Measurements from ENCODE around the gene STIMATE.

Gene STIMATE

DNA sequence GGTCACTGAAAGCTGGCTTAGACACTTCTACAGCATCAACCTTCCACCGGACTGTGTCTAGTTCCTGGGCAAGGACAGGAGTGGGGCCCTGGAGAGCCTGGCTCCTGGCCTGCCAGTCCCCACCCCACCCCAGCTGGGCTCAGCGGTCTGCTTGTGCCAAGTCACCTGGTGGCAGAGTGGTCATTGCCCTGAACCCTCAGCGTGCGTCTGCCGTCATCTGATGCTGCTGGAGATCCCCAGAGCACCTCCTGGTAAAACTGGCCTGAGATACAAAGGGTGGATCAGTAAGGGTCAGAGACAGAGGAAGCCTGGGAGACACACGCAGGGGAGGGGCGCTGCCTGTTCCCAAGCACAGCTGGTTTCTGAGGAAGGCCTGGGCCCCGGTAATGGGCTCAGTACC is 83.5 kb downstream of the STIMATE start:
- no peak for DNase-seq

DNA sequence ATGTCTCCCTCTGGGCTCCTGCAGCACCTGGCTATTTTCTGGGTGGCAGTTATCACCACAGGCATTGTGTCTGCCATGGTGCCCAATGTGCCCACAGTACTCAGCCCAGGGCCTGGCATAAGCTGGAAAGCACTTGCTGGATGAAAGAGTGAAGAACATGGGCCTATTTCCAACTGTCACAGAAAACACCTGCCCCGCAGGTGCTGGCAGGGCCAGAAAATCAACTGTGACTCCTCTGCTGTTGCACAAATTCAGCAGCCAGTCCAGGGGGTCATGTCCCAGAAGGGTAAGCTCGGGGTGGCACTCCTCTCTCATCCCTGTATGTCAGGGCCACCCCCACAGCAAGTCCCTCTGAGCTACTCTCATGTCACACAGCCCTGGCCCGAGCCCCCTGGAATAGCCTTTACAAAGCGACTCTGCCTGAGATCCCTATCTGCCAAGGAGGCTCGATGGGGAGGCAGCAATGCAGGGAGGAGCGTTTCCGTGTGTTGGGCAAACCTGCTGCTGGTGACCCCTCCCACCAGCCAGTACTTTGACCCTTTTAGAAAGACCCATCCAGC is 85.8 kb downstream of the STIMATE start:
- DNase-seq: no peak

DNA sequence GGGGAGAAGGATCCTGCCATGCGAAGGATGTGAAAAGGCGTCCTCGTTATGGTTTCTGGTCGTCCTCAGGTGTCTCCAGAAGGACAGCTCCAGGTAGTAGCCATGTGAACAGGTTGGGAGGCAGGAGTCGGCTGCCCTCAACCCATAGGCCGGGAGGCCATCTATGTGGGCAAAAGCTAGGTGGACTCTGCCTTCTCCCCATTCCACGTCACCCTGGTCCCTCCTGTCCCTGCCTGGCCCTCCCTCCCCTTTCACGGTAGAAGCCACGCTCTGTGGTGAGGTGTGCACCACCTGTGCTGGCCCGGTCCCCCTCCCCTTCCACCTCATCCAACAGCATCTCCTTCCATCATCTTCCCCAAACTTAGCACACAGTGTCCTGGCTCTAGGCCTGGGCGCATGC is 86.4 kb downstream of the STIMATE start:
- DNase-seq: no peak

DNA sequence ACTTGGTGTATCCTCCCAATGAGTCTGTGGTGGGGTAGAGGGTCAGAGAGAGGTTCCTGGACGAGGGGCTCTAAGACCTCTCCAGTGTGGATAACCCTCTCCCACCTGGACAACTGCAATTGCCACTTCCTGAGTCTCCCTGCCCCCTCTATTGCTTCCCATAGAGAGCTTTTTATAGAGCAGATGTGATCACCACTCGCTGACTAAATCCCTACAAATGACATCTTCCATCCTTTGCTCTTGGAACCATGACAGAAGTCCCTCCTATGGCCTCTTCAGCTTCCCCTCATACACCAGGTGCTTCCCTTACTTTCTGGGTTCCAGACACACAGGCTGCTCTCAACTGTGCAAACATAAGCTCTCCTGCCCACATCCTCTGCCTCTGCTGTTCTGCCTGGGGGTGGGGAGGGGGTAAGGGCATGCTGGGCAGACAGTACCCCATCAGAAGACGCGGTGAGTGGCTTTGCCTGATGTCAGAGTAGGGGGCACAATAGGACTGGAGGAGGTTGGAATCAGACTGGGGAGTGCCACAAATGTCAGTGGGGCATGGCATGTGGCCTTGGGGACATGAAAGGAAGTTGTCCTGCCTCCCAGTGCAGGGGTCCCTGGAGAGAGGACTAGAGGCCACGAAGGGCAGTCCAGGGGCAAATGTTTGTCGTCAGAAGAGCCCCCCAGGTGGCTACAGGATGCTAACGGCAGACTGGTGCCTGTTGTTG is 87.5 kb downstream of the STIMATE start:
- DNase-seq: no peak

- DNase-seq: no peak
Measured at GRCh38 chr3:52809149-52809548, 88.2 kb downstream of the STIMATE start.

DNA sequence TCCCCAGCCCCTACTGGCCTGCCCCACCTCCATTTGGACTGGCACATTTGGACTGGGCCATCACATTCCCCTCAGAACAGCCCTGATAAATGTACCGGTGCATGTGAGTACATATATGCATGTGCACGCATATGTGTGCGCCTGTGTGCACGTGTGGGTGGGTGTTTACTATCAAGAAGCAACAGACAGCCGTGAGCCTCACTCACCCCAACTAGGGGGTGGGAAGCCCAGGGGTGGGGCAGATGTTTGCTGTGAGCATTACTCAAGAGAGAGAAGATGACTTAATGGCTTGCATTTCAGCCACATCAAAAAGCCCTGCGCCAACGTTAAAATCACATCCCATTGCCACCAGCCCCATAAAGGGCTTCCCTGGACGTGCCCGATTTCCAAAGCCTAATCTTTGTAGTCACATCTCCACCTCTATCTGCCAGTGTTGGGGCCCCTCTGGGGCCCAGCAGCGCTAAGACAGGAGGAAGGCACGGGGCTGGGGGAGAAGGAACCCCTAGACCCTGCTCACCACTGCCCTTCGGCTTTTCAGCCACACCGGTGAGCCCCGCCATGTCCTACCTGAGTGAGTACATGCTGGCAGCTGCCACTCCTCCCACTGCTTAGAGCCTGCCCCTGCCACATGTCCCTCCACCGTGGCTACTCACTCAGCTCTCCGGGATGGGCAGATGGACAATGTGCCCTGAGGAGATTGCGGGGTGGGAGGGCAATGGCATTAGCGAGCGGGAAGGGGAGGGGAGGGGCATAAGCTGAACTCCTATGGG is 91.9 kb downstream of the STIMATE start:
- DNase-seq: no peak

- no peak for DNase-seq
Measured at GRCh38 chr3:52801839-52802238, 95.5 kb downstream of the STIMATE start.

DNA sequence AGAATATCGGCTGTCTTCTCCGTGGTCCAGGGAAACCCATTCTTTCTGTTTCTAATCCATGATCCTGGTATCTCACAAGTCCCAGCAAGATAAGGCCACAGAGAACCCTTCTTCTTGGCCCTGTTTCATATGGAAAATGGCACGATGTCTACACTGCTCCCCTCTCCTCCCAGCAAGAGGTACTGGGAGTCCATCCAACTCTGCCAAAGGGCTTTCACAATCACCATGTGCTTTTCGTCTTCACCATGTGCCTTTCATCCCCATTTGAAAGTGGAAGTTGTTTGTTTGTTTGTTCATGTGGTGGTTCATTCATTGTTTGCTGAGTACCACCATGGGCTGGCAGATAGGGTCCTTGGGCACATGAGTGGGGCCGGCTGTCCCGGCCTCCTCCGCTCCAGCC is 97.3 kb downstream of the STIMATE start:
- DNase-seq: no peak

DNA sequence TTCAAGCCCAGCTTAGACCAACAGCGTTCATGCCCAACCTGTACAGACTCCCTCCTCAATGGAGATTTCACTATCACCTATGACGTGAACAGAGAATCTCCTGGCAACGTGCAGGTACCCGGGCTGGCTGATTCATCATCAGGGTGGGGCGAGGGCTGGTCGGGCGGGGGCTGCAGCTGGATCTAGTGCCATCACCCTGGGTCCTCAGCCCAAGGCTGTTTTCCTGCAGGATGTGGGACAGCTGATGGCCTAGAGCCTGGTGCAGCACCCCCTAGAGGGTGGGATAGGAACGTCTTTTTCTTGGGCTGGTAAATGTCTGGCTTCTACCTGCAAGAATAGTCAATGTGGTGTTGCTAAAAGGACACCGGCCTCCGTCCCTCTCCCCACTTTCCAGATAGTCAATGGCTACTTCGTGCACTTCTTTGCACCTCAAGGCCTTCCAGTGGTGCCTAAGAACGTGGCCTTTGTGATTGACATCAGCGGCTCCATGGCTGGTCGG is 98.3 kb downstream of the STIMATE start:
- DNase-seq: no peak

- DNase-seq: no peak
Measured at GRCh38 chr3:52798376-52798977, 98.9 kb downstream of the STIMATE start.

DNA sequence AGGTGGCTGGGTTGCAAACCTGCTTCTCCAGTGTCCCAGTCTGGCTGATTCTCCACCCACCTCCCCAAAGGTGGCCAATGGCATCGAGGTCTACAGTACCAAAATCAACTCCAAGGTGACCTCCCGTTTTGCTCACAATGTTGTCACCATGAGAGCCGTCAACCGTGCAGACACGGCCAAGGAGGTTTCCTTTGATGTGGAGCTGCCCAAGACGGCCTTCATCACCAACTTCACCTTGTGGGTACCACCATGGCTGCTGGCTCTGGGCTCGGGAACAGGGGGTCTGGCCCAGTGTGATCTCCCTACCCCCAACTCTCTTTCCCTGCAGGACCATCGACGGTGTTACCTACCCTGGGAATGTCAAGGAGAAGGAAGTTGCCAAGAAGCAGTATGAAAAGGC is 100.9 kb downstream of the STIMATE start:
- no peak for DNase-seq

GRCh38 chr3:52795298-52795900 is 101.9 kb downstream of the STIMATE start:
- DNase-seq: no peak

DNA sequence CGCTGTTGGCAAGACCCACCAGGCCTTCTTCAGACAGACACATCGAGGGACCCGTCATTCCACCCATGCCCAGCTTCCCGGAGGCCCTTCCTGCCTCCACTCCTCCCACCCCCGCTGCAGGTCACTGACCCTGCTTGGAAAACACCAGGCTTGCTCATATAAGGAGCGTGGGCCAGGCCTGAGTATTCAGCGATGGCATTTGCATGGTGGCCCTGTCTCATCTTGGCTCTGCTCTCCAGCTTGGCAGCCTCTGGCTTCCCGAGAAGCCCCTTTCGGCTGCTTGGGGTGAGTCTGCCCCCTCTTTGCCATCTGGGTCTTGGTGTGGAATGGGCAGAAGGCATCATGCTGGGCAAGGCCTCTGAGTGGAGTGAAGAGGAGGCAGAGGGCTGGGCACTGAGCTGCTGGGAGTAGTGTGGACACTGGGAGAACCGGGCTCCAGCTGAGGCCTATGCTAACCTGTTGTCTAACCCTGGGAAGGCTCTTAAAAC is 102.7 kb downstream of the STIMATE start, which contains the start of gene ITIH3:
TSS of gene ITIH3 (plus strand) at position 185 of the 488 bp plus-strand sequence. CDS start at position 193, 8 bp downstream.
- DNase-seq: no peak

GRCh38 chr3:52793702-52794611 is 103.4 kb downstream of the STIMATE start:
- DNase-seq: no peak

DNA sequence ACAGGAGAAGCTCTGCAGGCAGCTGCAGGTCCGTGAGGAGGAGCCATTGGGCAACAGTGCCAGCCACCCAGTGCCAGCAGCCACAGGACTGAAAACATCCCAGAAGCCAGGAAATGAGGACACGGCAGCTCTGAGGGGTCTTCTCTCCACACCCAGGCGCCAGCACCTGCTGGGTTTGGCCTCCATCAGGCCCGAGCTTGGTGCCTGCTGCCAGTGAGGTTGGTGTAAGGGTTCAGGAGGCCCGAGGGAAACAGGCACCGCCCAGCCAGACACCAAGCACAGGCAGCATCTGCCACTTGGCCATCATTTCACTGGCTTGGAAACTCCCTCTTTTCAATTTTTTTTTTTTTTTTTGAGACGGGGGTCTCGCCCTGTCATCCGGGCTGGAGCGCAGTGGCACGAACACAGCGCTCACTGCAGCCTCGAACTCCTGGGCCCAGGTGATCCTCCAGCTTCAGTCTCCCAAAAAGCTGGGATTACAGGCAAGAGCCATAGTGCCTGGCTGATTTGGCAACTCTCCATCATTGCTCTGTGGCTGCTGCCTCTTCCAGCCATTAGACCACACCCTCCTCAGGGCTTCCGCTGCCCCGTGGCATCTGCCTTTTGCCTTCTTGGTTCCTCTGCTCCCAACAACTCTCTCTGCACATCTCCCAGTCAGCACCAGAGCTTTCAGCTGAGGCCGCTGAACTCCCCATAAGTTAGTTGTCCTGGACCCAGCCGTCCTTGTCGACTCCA is 104.2 kb downstream of the STIMATE start:
- DNase-seq: no peak

DNA sequence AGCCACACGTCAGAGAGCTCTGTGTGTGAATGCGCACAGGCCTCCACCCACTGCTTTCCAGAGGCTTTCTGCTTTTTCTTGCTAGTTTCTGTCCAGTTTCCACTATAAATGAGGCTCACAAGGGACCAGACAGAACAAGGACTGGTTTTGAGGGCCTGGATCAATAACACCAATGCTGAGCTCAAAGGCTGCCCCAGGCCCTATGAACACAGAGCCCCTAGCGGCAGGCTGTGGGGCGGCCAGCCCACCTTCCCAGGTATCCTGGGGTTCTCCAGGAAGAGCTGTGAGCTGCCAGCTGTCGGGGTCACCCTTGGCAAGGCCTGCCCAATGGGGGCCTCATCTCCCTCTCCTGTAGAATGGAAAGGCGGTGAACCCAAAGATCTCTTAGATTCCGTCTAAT is 104.9 kb downstream of the STIMATE start:
- no peak for DNase-seq

GRCh38 chr3:52791928-52792327 is 105.4 kb downstream of the STIMATE start:
- DNase-seq: no peak

GRCh38 chr3:52791366-52791765 is 106.0 kb downstream of the STIMATE start:
- DNase-seq: no peak

- no peak for DNase-seq
Measured at GRCh38 chr3:52790741-52791140, 106.6 kb downstream of the STIMATE start.

DNA sequence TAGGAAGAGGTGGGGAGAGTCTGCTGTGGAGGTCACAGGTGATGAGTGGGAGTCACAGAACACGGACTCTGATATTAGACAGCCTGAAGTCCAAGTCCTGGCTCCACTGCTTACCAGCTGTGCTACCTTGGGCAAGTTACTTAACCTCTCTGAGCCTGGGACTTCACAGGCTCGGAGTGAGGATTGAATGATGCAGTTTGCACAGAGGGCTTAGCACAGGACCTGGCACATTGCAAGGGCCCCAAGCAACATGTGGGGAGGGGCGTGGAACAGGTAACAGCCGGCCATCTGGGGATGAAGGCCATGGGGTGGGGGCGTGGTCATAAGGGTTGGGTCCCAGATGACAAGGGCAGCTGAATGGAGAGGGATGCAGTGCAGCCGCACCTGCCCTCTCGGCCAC is 107.0 kb downstream of the STIMATE start:
- DNase-seq: no peak

DNA sequence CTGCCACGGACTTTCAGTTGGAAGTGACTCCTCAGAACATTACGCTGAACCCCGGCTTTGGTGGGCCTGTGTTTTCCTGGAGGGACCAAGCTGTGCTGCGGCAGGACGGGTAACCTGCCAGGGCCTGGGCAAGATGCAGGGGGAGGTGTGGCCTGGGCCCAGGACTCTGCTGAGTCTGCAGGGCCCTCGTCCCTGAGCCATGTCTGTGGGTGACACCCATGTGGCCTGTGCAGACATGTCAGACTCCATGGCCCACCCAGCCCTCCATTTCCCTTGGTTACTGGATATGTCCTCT is 107.7 kb downstream of the STIMATE start:
- no peak for DNase-seq

All from CD4-positive, alpha-beta T cell treated with Interleukin-21 for 1 hour (primary cell).